ENCODE measurements around the gene CRY2.

CRY2 gene

GRCh38 chr11:45889555-45889954 lies 42.3 kb downstream of the CRY2 start:
- TF ChIP-seq ZFX (IDR thresholded peaks at IDR 0.05; ENCODE audit: borderline replicate concordance), result no peak
- TF ChIP-seq CTCF (IDR thresholded peaks at IDR 0.05), result no peak
- no peak overlapping the region for H3K27ac ChIP-seq

GRCh38 chr11:45889966-45890365 lies 42.7 kb downstream of the CRY2 start:
- TF ChIP-seq CTCF (IDR thresholded peaks at IDR 0.05) (no peak), ZFX (IDR thresholded peaks at IDR 0.05; ENCODE audit: borderline replicate concordance) (no peak)
- no peak overlapping the region for H3K27ac ChIP-seq

- TF ChIP-seq CTCF (IDR thresholded peaks at IDR 0.05), result no peak
- no peak for TF ChIP-seq ZFX (IDR thresholded peaks at IDR 0.05; ENCODE audit: borderline replicate concordance)
- H3K27ac ChIP-seq, result no peak overlapping the region
Measured at GRCh38 chr11:45890886-45891550, 43.7 kb downstream of the CRY2 start.

GRCh38 chr11:45892856-45893255 lies 45.6 kb downstream of the CRY2 start:
- TF ChIP-seq CTCF (IDR thresholded peaks at IDR 0.05) (no peak), ZFX (IDR thresholded peaks at IDR 0.05; ENCODE audit: borderline replicate concordance) (no peak)
- no peak overlapping the region for H3K27ac ChIP-seq

- H3K27ac ChIP-seq, result no peak overlapping the region
- no peak for TF ChIP-seq CTCF (IDR thresholded peaks at IDR 0.05)
- TF ChIP-seq ZFX (IDR thresholded peaks at IDR 0.05; ENCODE audit: borderline replicate concordance), result no peak
Measured at GRCh38 chr11:45894555-45895247, 47.4 kb downstream of the CRY2 start.

- TF ChIP-seq ZFX (IDR thresholded peaks at IDR 0.05; ENCODE audit: borderline replicate concordance) (no peak), CTCF (IDR thresholded peaks at IDR 0.05) (no peak)
- H3K27ac ChIP-seq, result 0 out of 2 replicates have a peak overlapping the region, but pooled peaks have one; percentile 4
Measured at GRCh38 chr11:45895553-45896259, 48.4 kb downstream of the CRY2 start.
